GM18498 (cell line): ENCODE data around the gene ADPRHL1.

Source experiments
- ATAC-seq: cut with Tn5 transposase; IDR thresholded peaks from one replicate; pipeline ENCODE4 v1.9.1; 2021; ENCODE audit warnings: mild to moderate bottlenecking, moderate library complexity; ENCODE audit not compliant: unreplicated experiment

The ADPRHL1 gene

GRCh38 chr13:113417836-113418721 is 35.2 kb downstream of the ADPRHL1 start:
- ATAC-seq = no peak

- no peak for ATAC-seq
Measured at GRCh38 chr13:113417008-113417751, 36.1 kb downstream of the ADPRHL1 start.

GRCh38 chr13:113415825-113416224 is 37.5 kb downstream of the ADPRHL1 start:
- no peak for ATAC-seq

- ATAC-seq = no peak
Measured at GRCh38 chr13:113415032-113415431, 38.3 kb downstream of the ADPRHL1 start.

- ATAC-seq = no peak
Measured at GRCh38 chr13:113414335-113414734, 39.0 kb downstream of the ADPRHL1 start.

- no peak for ATAC-seq
Measured at GRCh38 chr13:113413898-113414282, 39.4 kb downstream of the ADPRHL1 start.

- no peak for ATAC-seq
Measured at GRCh38 chr13:113413178-113413897, 40.0 kb downstream of the ADPRHL1 start.

- no peak for ATAC-seq
Measured at GRCh38 chr13:113412440-113412839, 40.8 kb downstream of the ADPRHL1 start.

- ATAC-seq = no peak
Measured at GRCh38 chr13:113411216-113412023, 41.9 kb downstream of the ADPRHL1 start.

GRCh38 chr13:113410472-113411201 is 42.7 kb downstream of the ADPRHL1 start:
- no peak for ATAC-seq

GRCh38 chr13:113408562-113408961 is 44.7 kb downstream of the ADPRHL1 start:
- ATAC-seq = no peak

- no peak for ATAC-seq
Measured at GRCh38 chr13:113407531-113408393, 45.5 kb downstream of the ADPRHL1 start.

GRCh38 chr13:113407103-113407530 is 46.2 kb downstream of the ADPRHL1 start:
- no peak for ATAC-seq

GRCh38 chr13:113406321-113407102 is 46.8 kb downstream of the ADPRHL1 start:
- ATAC-seq = no peak

GRCh38 chr13:113405481-113406300 is 47.6 kb downstream of the ADPRHL1 start:
- no peak for ATAC-seq

GRCh38 chr13:113404723-113405471 is 48.4 kb downstream of the ADPRHL1 start:
- ATAC-seq = no peak

GRCh38 chr13:113404366-113404722 is 48.9 kb downstream of the ADPRHL1 start:
- ATAC-seq = no peak
